ENCODE measurements around the gene SBF2. TPM values are rescaled to one million over a fixed set of nuclear protein-coding genes. Genes with fewer than 3 reads are reported as not detected.

Gene SBF2
- total RNA-seq, 2 donors from 2014 or later = 53.8 to 60.8 TPM

GRCh38 chr11:9826390-9826789 is 467.6 kb downstream of the SBF2 start:
- Histone ChIP-seq H3K4me1 (ENCODE audit: control insufficient read depth in 1 of 2, low read depth in 2 of 2) (no peaks in the 10 kb centered on the region), H3K9me3 (no peaks in the 10 kb centered on the region), H3K36me3 (no peaks in the 10 kb centered on the region), H3K27me3 (replicated peaks; ENCODE audit: insufficient read depth) (no peaks in the 10 kb centered on the region), H3K4me3 (no peak overlapping the region), H3K27ac (no peak overlapping the region)
- TF ChIP-seq CTCF (IDR thresholded peaks at IDR 0.05) = no peak
- DNase-seq (ENCODE audit: low spot score) (no peak), ATAC-seq (ENCODE audit: insufficient number of reproducible peaks, low FRiP score, low read depth) (no peak)

GRCh38 chr11:9825895-9826294 is 468.1 kb downstream of the SBF2 start:
- Histone ChIP-seq H3K27me3 (replicated peaks; ENCODE audit: insufficient read depth) (no peaks in the 10 kb centered on the region), H3K36me3 (no peaks in the 10 kb centered on the region), H3K4me1 (ENCODE audit: control insufficient read depth in 1 of 2, low read depth in 2 of 2) (no peaks in the 10 kb centered on the region), H3K9me3 (no peaks in the 10 kb centered on the region), H3K27ac (no peak overlapping the region), H3K4me3 (no peak overlapping the region)
- no peak for ATAC-seq (ENCODE audit: insufficient number of reproducible peaks, low FRiP score, low read depth)
- no peak for DNase-seq (ENCODE audit: low spot score)
- TF ChIP-seq CTCF (IDR thresholded peaks at IDR 0.05) = no peak

GRCh38 chr11:9825315-9825714 is 468.7 kb downstream of the SBF2 start:
- H3K9me3 ChIP-seq = no peaks in the 10 kb centered on the region
- H3K36me3 ChIP-seq = no peaks in the 10 kb centered on the region
- TF ChIP-seq CTCF (IDR thresholded peaks at IDR 0.05) = no peak

GRCh38 chr11:9823887-9824385 is 470.1 kb downstream of the SBF2 start:
- Histone ChIP-seq H3K27me3 (replicated peaks; ENCODE audit: insufficient read depth) (no peaks in the 10 kb centered on the region), H3K4me1 (ENCODE audit: control insufficient read depth in 1 of 2, low read depth in 2 of 2) (no peaks in the 10 kb centered on the region), H3K4me3 (no peak overlapping the region), H3K36me3 (no peaks in the 10 kb centered on the region), H3K9me3 (no peaks in the 10 kb centered on the region), H3K27ac (no peak overlapping the region)
- no peak for TF ChIP-seq CTCF (IDR thresholded peaks at IDR 0.05)
- DNase-seq (ENCODE audit: low spot score) (no peak), ATAC-seq (ENCODE audit: insufficient number of reproducible peaks, low FRiP score, low read depth) (no peak)

More at GRCh38 chr11:9825315-9825714, 468.7 kb downstream of the SBF2 start:
- DNase-seq (ENCODE audit: low spot score) (no peak), ATAC-seq (ENCODE audit: insufficient number of reproducible peaks, low FRiP score, low read depth) (no peak)
- Histone ChIP-seq H3K4me3 (no peak overlapping the region), H3K27me3 (replicated peaks; ENCODE audit: insufficient read depth) (no peaks in the 10 kb centered on the region), H3K27ac (no peak overlapping the region), H3K4me1 (ENCODE audit: control insufficient read depth in 1 of 2, low read depth in 2 of 2) (no peaks in the 10 kb centered on the region)

GRCh38 chr11:9823439-9823838 is 470.6 kb downstream of the SBF2 start:
- Histone ChIP-seq H3K4me3 (no peak overlapping the region), H3K9me3 (no peaks in the 10 kb centered on the region), H3K27ac (no peak overlapping the region), H3K27me3 (replicated peaks; ENCODE audit: insufficient read depth) (no peaks in the 10 kb centered on the region), H3K4me1 (ENCODE audit: control insufficient read depth in 1 of 2, low read depth in 2 of 2) (no peaks in the 10 kb centered on the region), H3K36me3 (no peaks in the 10 kb centered on the region)
- DNase-seq (ENCODE audit: low spot score) = no peak
- ATAC-seq (ENCODE audit: insufficient number of reproducible peaks, low FRiP score, low read depth) = no peak
- TF ChIP-seq CTCF (IDR thresholded peaks at IDR 0.05) = no peak
